ENCODE results near the gene P2RX7.
A peak's percentile ranks its signal among the peaks of the same experiment; 100 is the strongest.

GRCh38 chr12:121110211-121110940, 22.3 kb upstream of the P2RX7 start:
- no peak for TF ChIP-seq POLR2A (IDR thresholded peaks at IDR 0.05)
- TF ChIP-seq CTCF (IDR thresholded peaks at IDR 0.05): peak; percentile 85 to 93 (median 87)
- no peak for TF ChIP-seq POLR2AphosphoS5 (IDR thresholded peaks at IDR 0.05)
